MCF 10A (cell line): ENCODE measurements around the gene PTPRT. TPM values are rescaled to one million over a fixed set of nuclear protein-coding genes. Genes with fewer than 3 reads are reported as not detected.

ENCODE experiments used
- BruUV-seq: library from RNA; stranded (reverse); fragments of 400-500 nt; replicated peaks from 2 replicates; lab custom pipeline; 2021; lab: Mats Ljungman, UMichigan
- CTCF ChIA-PET: fragments of 300-600 bp; sonication (Branson Sonifier 250); formaldehyde crosslinking; extraction: SDS; loops from one replicate; lab custom pipeline; 2021; ENCODE audit warnings: antibody characterized with exemption, inconsistent platforms; lab: Yijun Ruan, JAX
- POLR2A ChIA-PET: fragments of 300-600, 350-650 bp; sonication (Branson Sonifier 250); formaldehyde crosslinking; extraction: SDS; loops from one replicate; lab custom pipeline; 2020; ENCODE audit warnings: antibody characterized with exemption, inconsistent platforms; lab: Yijun Ruan, JAX
- DNase-seq: peaks from one replicate; pipeline ENCODE4 v3.0.0-alpha.2; 2018; ENCODE audit not compliant: unreplicated experiment
- H3K27ac Mint-ChIP-seq: one replicate; pipeline ENCODE4 v1.8.0; 2022; ENCODE audit warnings: mild to moderate bottlenecking, low read depth, mixed read lengths; ENCODE audit not compliant: unreplicated experiment
- H3K27me3 Mint-ChIP-seq: one replicate; pipeline ENCODE4 v1.8.0; 2022; ENCODE audit warnings: mixed read lengths; ENCODE audit not compliant: insufficient read depth, unreplicated experiment
- H3K36me3 Mint-ChIP-seq: one replicate; pipeline ENCODE4 v1.8.0; 2022; ENCODE audit warnings: mild to moderate bottlenecking, moderate library complexity, mixed read lengths; ENCODE audit not compliant: insufficient read depth, unreplicated experiment
- H3K4me1 Mint-ChIP-seq: one replicate; pipeline ENCODE4 v1.8.0; 2022; ENCODE audit warnings: mixed read lengths; ENCODE audit not compliant: insufficient read depth, unreplicated experiment
- H3K4me3 Mint-ChIP-seq: one replicate; pipeline ENCODE4 v1.8.0; 2022; ENCODE audit warnings: mild to moderate bottlenecking, moderate library complexity, mixed read lengths; ENCODE audit not compliant: unreplicated experiment
- H3K9me3 Mint-ChIP-seq: one replicate; pipeline ENCODE4 v1.8.0; 2022; ENCODE audit warnings: mixed read lengths; ENCODE audit not compliant: unreplicated experiment
- CTCF ChIP-seq: fragments of 200-600 bp; IDR thresholded peaks from one replicate; pipeline ENCODE4 v1.8.0; 2022; ENCODE audit warnings: antibody characterized with exemption, mild to moderate bottlenecking; ENCODE audit not compliant: unreplicated experiment
- intact Hi-C: fragments of 100-400 bp; cut with micrococcal nuclease; formaldehyde crosslinking; loops from 2 replicates; pipeline ENCODE4 v1.14.1; 2022
- total RNA-seq: library from RNA; stranded (reverse); gene quantifications from 2 replicates; pipeline ENCODE4 v1.2.3, GENCODE V29; 2022

The PTPRT gene
- total RNA-seq, 1 experiment from 2014 or later: not detected

- TF ChIP-seq CTCF: no peak
- H3K4me1 Mint-ChIP-seq: no peaks in the 10 kb centered on the region
- H3K4me3 Mint-ChIP-seq: no peak overlapping the region
- no peak overlapping the region for H3K27ac Mint-ChIP-seq
- intact Hi-C loops: no loop called here
- ChIA-PET CTCF (interaction anchor here (0.7 to 3.8 kb wide), 4 partner anchors 10 to 1468 kb away, joined by 3 to 18 read pairs (median 8); no protein-coding TSS in a partner anchor), POLR2A (interaction anchor here (0.5 to 0.6 kb wide), 2 partner anchors 289 to 1543 kb away, joined by 4 to 6 read pairs; no protein-coding TSS in a partner anchor)
- H3K9me3 Mint-ChIP-seq: peaks cover 16% of the 10 kb centered on the region
- BruUV-seq: no TSS peak
- no peaks in the 10 kb centered on the region for H3K27me3 Mint-ChIP-seq
- H3K36me3 Mint-ChIP-seq: no peaks in the 10 kb centered on the region
- no peak for DNase-seq
Observed at GRCh38 chr20:43202100-43202499, 12.4 kb upstream of the PTPRT start.

DNA sequence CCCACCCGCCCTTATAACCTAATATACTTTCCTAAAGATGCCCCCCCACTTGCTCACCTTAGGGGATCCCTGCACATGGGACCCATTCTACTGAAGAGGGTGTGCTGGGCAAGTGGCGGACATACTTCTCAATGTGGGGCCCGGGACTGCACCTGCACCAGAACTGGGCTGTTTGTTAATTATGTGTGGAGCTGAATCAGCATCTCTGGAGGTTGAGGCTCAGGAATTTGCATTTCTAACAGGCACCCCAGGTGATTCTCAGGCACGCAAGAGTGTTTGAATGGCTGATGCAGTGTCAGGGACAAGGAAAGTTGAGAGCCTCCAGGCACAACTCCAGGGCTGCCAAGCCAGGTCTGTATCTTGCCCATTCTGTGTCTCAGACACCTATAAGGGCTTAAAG lies 8.9 kb upstream of the PTPRT start:
- intact Hi-C loops: no loop called here
- H3K9me3 Mint-ChIP-seq: peaks cover 8% of the 10 kb centered on the region
- ChIA-PET POLR2A (no interaction called here), CTCF (interaction anchor here (0.9 to 1.1 kb wide), 2 partner anchors 11 to 1460 kb away, joined by 3 to 5 read pairs; no protein-coding TSS in a partner anchor)
- no peaks in the 10 kb centered on the region for H3K27me3 Mint-ChIP-seq
- no peak for DNase-seq
- TF ChIP-seq CTCF: no peak
- H3K36me3 Mint-ChIP-seq: no peaks in the 10 kb centered on the region
- H3K27ac Mint-ChIP-seq: no peak overlapping the region
- H3K4me1 Mint-ChIP-seq: no peaks in the 10 kb centered on the region
- BruUV-seq: no TSS peak
- no peak overlapping the region for H3K4me3 Mint-ChIP-seq

GRCh38 chr20:43196243-43196642 lies 6.5 kb upstream of the PTPRT start:
- BruUV-seq: no TSS peak
- no peak for TF ChIP-seq CTCF
- no peak for DNase-seq
- H3K27ac Mint-ChIP-seq: no peak overlapping the region
- no peaks in the 10 kb centered on the region for H3K9me3 Mint-ChIP-seq
- H3K4me3 Mint-ChIP-seq: no peak overlapping the region
- H3K36me3 Mint-ChIP-seq: no peaks in the 10 kb centered on the region
- intact Hi-C loops: no loop called here
- ChIA-PET CTCF (interaction anchor here (0.6 to 1.3 kb wide), 6 partner anchors 9 to 1498 kb away, joined by 3 to 4 read pairs (median 3); no protein-coding TSS in a partner anchor), POLR2A (interaction anchor here (0.7 kb wide), 1 partner anchor 734 kb away, joined by 4 read pairs; no protein-coding TSS in a partner anchor)
- no peaks in the 10 kb centered on the region for H3K27me3 Mint-ChIP-seq
- H3K4me1 Mint-ChIP-seq: no peaks in the 10 kb centered on the region

GRCh38 chr20:43194137-43194536 lies 4.4 kb upstream of the PTPRT start:
- TF ChIP-seq CTCF: no peak
- no peaks in the 10 kb centered on the region for H3K36me3 Mint-ChIP-seq
- ChIA-PET POLR2A (no interaction called here), CTCF (interaction anchor here (0.7 to 4.0 kb wide), 3 partner anchors 13 to 858 kb away, joined by 4 to 27 read pairs (median 4); no protein-coding TSS in a partner anchor)
- peaks cover 11% of the 10 kb centered on the region for H3K27me3 Mint-ChIP-seq
- H3K9me3 Mint-ChIP-seq: no peaks in the 10 kb centered on the region
- no peak overlapping the region for H3K27ac Mint-ChIP-seq
- no peak overlapping the region for H3K4me3 Mint-ChIP-seq
- intact Hi-C loops: no loop called here
- no peaks in the 10 kb centered on the region for H3K4me1 Mint-ChIP-seq
- no TSS peak for BruUV-seq
- DNase-seq: no peak
